MM.1S (cell line): ENCODE measurements around the gene AGPS.
A peak's percentile ranks its signal among the peaks of the same experiment; 100 is the strongest.
"Not testable (repeated sequence)": the region's sequence is repeated elsewhere in the genome, so short reads cannot be mapped to it uniquely, and the experiment has no call there.

ENCODE experiments used
- DNase-seq: peaks from one replicate; pipeline ENCODE4 v3.0.0-alpha.2; 2015
- H2AFZ ChIP-seq: fragments of 300-600 bp; sonication (generic); 2 replicates; pipeline ENCODE4 v1.6.0; 2016; ENCODE audit warnings: antibody characterized with exemption, low read length
- H3F3A ChIP-seq: fragments of 300-600 bp; sonication (generic); 2 replicates; pipeline ENCODE4 v1.6.1; 2016; ENCODE audit warnings: mild to moderate bottlenecking, antibody characterized with exemption, low read length, moderate library complexity, mixed read lengths; ENCODE audit not compliant: insufficient read depth
- H3K27ac ChIP-seq: fragments of 300-600 bp; sonication (generic); 2 replicates; pipeline ENCODE4 v1.5.1; 2016; ENCODE audit warnings: mild to moderate bottlenecking, low read length
- H3K27me3 ChIP-seq: fragments of 300-600 bp; sonication (generic); replicated peaks from 2 replicates; pipeline ENCODE4 v1.6.0; 2016; ENCODE audit warnings: low read length; ENCODE audit not compliant: insufficient read depth
- H3K36me3 ChIP-seq: fragments of 300-600 bp; sonication (generic); replicated peaks from 2 replicates; pipeline ENCODE4 v1.6.1; 2016; ENCODE audit warnings: mild to moderate bottlenecking, low read length, mixed read lengths; ENCODE audit not compliant: insufficient read depth
- H3K4me1 ChIP-seq: fragments of 300-600 bp; sonication (generic); 2 replicates; pipeline ENCODE4 v1.6.1; 2016; ENCODE audit warnings: low read length, mixed read lengths
- H3K4me2 ChIP-seq: fragments of 300-600 bp; sonication (generic); 2 replicates; pipeline ENCODE4 v1.6.0; 2016; ENCODE audit warnings: low read depth, low read length
- H3K4me3 ChIP-seq: fragments of 300-600 bp; sonication (generic); 2 replicates; pipeline ENCODE4 v1.5.1; 2016; ENCODE audit warnings: low read length, mixed read lengths
- H3K79me2 ChIP-seq: fragments of 300-600 bp; sonication (generic); 2 replicates; pipeline ENCODE4 v1.6.1; 2016; ENCODE audit warnings: mixed run types, low read length, mixed read lengths
- H3K9ac ChIP-seq: fragments of 300-600 bp; sonication (generic); 2 replicates; pipeline ENCODE4 v1.6.1; 2016; ENCODE audit warnings: low read length, mixed read lengths
- H3K9me2 ChIP-seq: fragments of 300-600 bp; sonication (generic); replicated peaks from 2 replicates; pipeline ENCODE4 v1.6.1; 2016; ENCODE audit warnings: mild to moderate bottlenecking, low read length, mixed read lengths; ENCODE audit not compliant: insufficient read depth
- H3K9me3 ChIP-seq: fragments of 300-600 bp; sonication (generic); replicated peaks from 2 replicates; pipeline ENCODE4 v1.6.1; 2016; ENCODE audit warnings: mild to moderate bottlenecking, low read length, mixed read lengths; ENCODE audit not compliant: insufficient read depth
- H4K20me1 ChIP-seq: fragments of 300-600 bp; sonication (generic); 2 replicates; pipeline ENCODE4 v1.6.1; 2016; ENCODE audit warnings: mild to moderate bottlenecking, low read length, moderate library complexity, mixed read lengths; ENCODE audit not compliant: insufficient read depth
- CTCF ChIP-seq: fragments of 300-600 bp; sonication (generic); IDR thresholded peaks from 2 replicates; pipeline ENCODE4 v1.5.1; 2016; ENCODE audit warnings: antibody characterized with exemption, low read length, mixed read lengths
- EZH2 ChIP-seq: fragments of 300-600 bp; sonication (generic); optimal IDR thresholded peaks from 2 replicates; pipeline ENCODE3; 2017; ENCODE audit warnings: low read depth, mild to moderate bottlenecking, antibody characterized with exemption, low read length, mixed read lengths
- EZH2phosphoT487 ChIP-seq: fragments of 300-600 bp; sonication (generic); IDR thresholded peaks from 2 replicates; pipeline ENCODE4 v1.6.1; 2018; ENCODE audit warnings: antibody characterized with exemption, low read length

Gene AGPS

GRCh38 chr2:177483531-177483930, 91.0 kb downstream of the AGPS start:
- no peaks in the 10 kb centered on the region for H3K4me1 ChIP-seq
- H3K27me3 ChIP-seq, result no peaks in the 10 kb centered on the region
- no peak overlapping the region for H2AFZ ChIP-seq
- no peaks in the 10 kb centered on the region for H3K9me2 ChIP-seq
- DNase-seq, result no peak
- no peak for TF ChIP-seq EZH2phosphoT487
- TF ChIP-seq CTCF, result no peak
- TF ChIP-seq EZH2, result no peak
- no peak overlapping the region for H3K4me2 ChIP-seq
- H3K27ac ChIP-seq, result no peak overlapping the region
- H4K20me1 ChIP-seq, result no peaks in the 10 kb centered on the region
- H3F3A ChIP-seq, result no peaks in the 10 kb centered on the region
- no peak overlapping the region for H3K4me3 ChIP-seq
- no peaks in the 10 kb centered on the region for H3K79me2 ChIP-seq
- H3K36me3 ChIP-seq, result no peaks in the 10 kb centered on the region
- H3K9ac ChIP-seq, result no peak overlapping the region
- no peaks in the 10 kb centered on the region for H3K9me3 ChIP-seq

DNA sequence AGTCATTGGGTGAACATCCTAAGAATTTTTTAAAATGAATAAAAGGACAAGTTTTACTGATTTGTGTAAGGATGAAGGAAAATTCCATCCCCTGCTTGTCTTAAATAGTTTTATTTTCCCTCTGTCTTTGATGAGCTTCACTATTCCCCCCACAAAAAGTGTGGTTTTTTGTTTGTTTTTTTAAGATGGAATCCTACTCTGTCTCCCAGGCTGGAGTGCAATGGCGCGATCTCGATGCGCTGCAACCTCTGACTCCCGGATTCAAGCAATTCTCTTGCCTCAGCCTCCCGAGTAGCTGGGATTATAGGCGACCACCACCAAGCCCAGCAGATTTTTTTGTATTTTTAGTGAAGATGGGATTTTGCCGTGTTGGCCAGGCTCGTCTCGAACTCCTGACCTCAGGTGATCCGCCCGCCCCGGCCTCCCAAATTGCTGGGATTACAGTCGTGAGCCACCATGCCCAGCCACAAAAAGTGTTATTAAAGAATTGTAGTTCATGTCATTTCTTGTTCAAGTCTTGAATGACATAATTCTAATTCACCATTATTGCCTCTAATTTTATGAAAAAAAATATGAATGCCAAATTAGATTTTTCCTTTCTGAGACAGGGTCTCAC, 91.7 kb downstream of the AGPS start:
- DNase-seq, result no peak
- H4K20me1 ChIP-seq, result no peaks in the 10 kb centered on the region

DNA sequence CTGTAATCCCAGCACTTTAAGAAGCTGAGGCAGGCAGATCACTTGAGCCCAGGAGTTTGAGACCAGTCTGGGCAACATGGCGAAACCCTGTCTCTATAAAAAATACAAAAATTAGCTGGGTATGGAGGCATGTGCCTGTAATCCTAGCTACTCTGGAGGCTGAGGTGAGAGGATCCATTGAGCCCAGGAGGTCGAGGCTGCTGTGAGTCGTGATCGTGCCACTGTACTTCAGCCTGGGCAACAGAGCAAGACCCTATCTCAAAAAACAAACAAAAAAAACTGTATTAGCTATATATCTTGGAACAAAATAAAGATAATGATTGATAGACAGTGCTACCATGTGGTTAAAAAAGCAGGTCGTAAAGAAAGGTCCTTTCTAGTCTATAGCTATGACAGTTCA, 93.1 kb downstream of the AGPS start:
- H3K27ac ChIP-seq, H3K79me2 ChIP-seq, H4K20me1 ChIP-seq, H3K27me3 ChIP-seq, H3K36me3 ChIP-seq, H3K4me1 ChIP-seq, H2AFZ ChIP-seq, H3K9me3 ChIP-seq, H3F3A ChIP-seq, H3K4me3 ChIP-seq, H3K9ac ChIP-seq, DNase-seq, H3K9me2 ChIP-seq, H3K4me2 ChIP-seq: not testable (repeated sequence)

More for the DNA sequence above, 91.7 kb downstream of the AGPS start:
- Histone ChIP-seq H3K79me2 (no peaks in the 10 kb centered on the region), H3K27me3 (no peaks in the 10 kb centered on the region), H2AFZ (no peak overlapping the region), H3K9me3 (no peaks in the 10 kb centered on the region), H3K27ac (no peak overlapping the region), H3K4me1 (no peaks in the 10 kb centered on the region), H3K4me3 (no peak overlapping the region), H3K9me2 (no peaks in the 10 kb centered on the region), H3K36me3 (no peaks in the 10 kb centered on the region), H3K4me2 (no peak overlapping the region), H3F3A (no peaks in the 10 kb centered on the region), H3K9ac (no peak overlapping the region)
- no peak for TF ChIP-seq EZH2
- no peak for TF ChIP-seq CTCF
- no peak for TF ChIP-seq EZH2phosphoT487

GRCh38 chr2:177489719-177490301, 97.2 kb downstream of the AGPS start:
- Histone ChIP-seq H3K4me3 (no peak overlapping the region), H3K79me2 (no peaks in the 10 kb centered on the region), H3K9me3 (no peaks in the 10 kb centered on the region), H3K9ac (no peak overlapping the region), H2AFZ (no peak overlapping the region), H3K36me3 (no peaks in the 10 kb centered on the region), H3K9me2 (no peaks in the 10 kb centered on the region), H3K4me1 (no peaks in the 10 kb centered on the region), H3K27me3 (no peaks in the 10 kb centered on the region), H3K27ac (no peak overlapping the region), H3F3A (no peaks in the 10 kb centered on the region), H4K20me1 (no peaks in the 10 kb centered on the region), H3K4me2 (no peak overlapping the region)
- TF ChIP-seq EZH2 (no peak), EZH2phosphoT487 (no peak), CTCF (peak; percentile 67)
- peak; percentile 21 for DNase-seq
